GM23338 (cell line): ENCODE results near the gene PLEKHN1.

Experiments
- CREB1 ChIP-seq: fragments of 250-450 bp; sonication (Bioruptor Pico); IDR thresholded peaks from 2 replicates; pipeline ENCODE4 v1.5.0; 2020; ENCODE audit warnings: low read depth, mild to moderate bottlenecking, moderate library complexity
- ETS1 ChIP-seq: IDR thresholded peaks from 2 replicates; pipeline ENCODE4 v1.6.1; 2016; ENCODE audit warnings: antibody characterized with exemption
- EZH2 ChIP-seq: fragments of 200-600 bp; sonication (generic); IDR thresholded peaks from one replicate; pipeline ENCODE4 v1.8.0; 2017; ENCODE audit warnings: antibody characterized with exemption, mild to moderate bottlenecking, low read depth; ENCODE audit not compliant: unreplicated experiment
- EZH2phosphoT487 ChIP-seq: fragments of 200-600 bp; sonication (generic); IDR thresholded peaks from one replicate; pipeline ENCODE4 v1.8.1; 2018; ENCODE audit warnings: antibody characterized with exemption; ENCODE audit not compliant: unreplicated experiment
- JUNB ChIP-seq: IDR thresholded peaks from one replicate; pipeline ENCODE4 v1.6.1; 2016; ENCODE audit warnings: antibody characterized with exemption; ENCODE audit not compliant: unreplicated experiment
- POLR2AphosphoS5 ChIP-seq: IDR thresholded peaks from 2 replicates; pipeline ENCODE4 v1.6.1; 2016; ENCODE audit warnings: antibody characterized with exemption, low read depth
- REST ChIP-seq: IDR thresholded peaks from one replicate; pipeline ENCODE4 v1.6.1; 2018; ENCODE audit warnings: antibody characterized with exemption; ENCODE audit not compliant: unreplicated experiment
- ZNF114 ChIP-seq: fragments of 250-450 bp; sonication (Bioruptor Pico); IDR thresholded peaks from 2 replicates; pipeline ENCODE4 v1.5.0; 2020; ENCODE audit warnings: mild to moderate bottlenecking, moderate library complexity
- ZNF331 ChIP-seq: fragments of 250-450 bp; sonication (Bioruptor Pico); IDR thresholded peaks from 2 replicates; pipeline ENCODE4 v1.5.0; 2020; ENCODE audit warnings: low read depth, mild to moderate bottlenecking, moderate library complexity
- TF ChIP-seq, protein P1 (sequence below), 2 experiments: fragments of 200-600 bp in 1 of 2; sonication (generic) in 1 of 2; conservative IDR thresholded peaks; 2 replicates each; pipeline versions ENCODE4 v1.5.1 to v1.6.1; 2016 to 2017; ENCODE audit warnings: antibody characterized with exemption in 2 of 2, low read depth in 2 of 2, mild to moderate bottlenecking in 2 of 2, moderate library complexity in 1 of 2

DNA sequence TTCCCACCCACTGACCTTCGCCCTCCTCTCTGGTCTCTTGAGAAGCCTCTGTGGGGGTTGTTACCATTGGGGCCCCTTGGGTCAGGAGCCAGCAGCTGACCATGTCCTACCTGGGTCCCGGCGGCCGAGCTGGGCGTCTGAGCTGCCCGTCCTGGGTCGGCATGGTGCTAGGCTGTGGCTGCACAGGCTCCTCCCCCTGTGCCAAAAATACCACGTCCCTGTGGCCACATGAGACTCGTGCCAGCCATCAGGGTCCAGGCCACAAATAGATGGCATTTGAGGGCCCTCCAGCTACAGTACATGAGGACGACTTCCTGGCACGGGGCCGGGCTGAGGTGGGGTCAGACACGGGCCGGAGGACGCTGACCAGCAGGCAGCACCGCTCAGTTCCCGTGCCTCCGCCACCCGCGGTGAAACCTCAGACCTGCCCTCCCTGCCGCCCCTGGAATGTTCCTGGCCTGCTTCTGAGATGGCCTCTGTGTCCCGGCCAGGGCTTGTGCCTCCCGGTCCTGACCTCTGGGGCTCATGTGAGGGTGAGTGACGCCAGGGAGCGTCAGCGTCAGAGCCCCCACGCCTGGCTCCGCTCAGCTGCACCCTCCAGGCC is 15.8 kb downstream of the PLEKHN1 start, which contains the start of gene PERM1:
- TF ChIP-seq POLR2AphosphoS5: no peak
- TF ChIP-seq, protein P1, sequence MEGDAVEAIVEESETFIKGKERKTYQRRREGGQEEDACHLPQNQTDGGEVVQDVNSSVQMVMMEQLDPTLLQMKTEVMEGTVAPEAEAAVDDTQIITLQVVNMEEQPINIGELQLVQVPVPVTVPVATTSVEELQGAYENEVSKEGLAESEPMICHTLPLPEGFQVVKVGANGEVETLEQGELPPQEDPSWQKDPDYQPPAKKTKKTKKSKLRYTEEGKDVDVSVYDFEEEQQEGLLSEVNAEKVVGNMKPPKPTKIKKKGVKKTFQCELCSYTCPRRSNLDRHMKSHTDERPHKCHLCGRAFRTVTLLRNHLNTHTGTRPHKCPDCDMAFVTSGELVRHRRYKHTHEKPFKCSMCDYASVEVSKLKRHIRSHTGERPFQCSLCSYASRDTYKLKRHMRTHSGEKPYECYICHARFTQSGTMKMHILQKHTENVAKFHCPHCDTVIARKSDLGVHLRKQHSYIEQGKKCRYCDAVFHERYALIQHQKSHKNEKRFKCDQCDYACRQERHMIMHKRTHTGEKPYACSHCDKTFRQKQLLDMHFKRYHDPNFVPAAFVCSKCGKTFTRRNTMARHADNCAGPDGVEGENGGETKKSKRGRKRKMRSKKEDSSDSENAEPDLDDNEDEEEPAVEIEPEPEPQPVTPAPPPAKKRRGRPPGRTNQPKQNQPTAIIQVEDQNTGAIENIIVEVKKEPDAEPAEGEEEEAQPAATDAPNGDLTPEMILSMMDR (conservative IDR thresholded peaks at IDR 0.05; ENCODE audit: low read depth in 2 of 2): no peak
- TF ChIP-seq EZH2phosphoT487: no peak
- TF ChIP-seq EZH2: no peak
- TF ChIP-seq JUNB: no peak
- TF ChIP-seq REST: no peak
- TF ChIP-seq CREB1: no peak
- no peak for TF ChIP-seq ETS1
- no peak for TF ChIP-seq ZNF114 (CRISPR knock-in tag)
- no peak for TF ChIP-seq ZNF331 (CRISPR knock-in tag)
